SIG-M5 (cell line): Measurements from ENCODE around the gene FAM118B.

Experiments
- DNase-seq: peaks from one replicate; lab custom pipeline; 2025; lab: John Stamatoyannopoulos, UW

Gene FAM118B

GRCh38 chr11:126311401-126312291, 100.1 kb downstream of the FAM118B start:
- DNase-seq = peak; percentile 72
